Lower leg skin (tissue), 4 donors: ENCODE measurements around the gene NQO1. TPM values are rescaled to one million over a fixed set of nuclear protein-coding genes. Genes with fewer than 3 reads are reported as not detected.

Experiments used
- DNase-seq, 2 donors: peaks; one replicate each; pipeline ENCODE4 v3.0.0-alpha.2; 2019; ENCODE audit warnings: low spot score in 2 of 2
- H3K4me3 ChIP-seq: fragments of 200-600 bp; sonication (generic); 2 replicates; pipeline ENCODE4 v1.5.1; 2017; ENCODE audit warnings: mild to moderate bottlenecking, low read depth; ENCODE audit not compliant: poor library complexity, severe bottlenecking
- POLR2A ChIP-seq, 2 donors: fragments of 450-650 bp; IDR thresholded peaks; one replicate each; pipeline ENCODE4 v1.6.1; 2016 to 2017; ENCODE audit warnings: antibody characterized with exemption in 2 of 2, mild to moderate bottlenecking in 1 of 2, moderate library complexity in 1 of 2
- WGBS, 2 donors: methylation state at CpG; one replicate each; pipeline ENCODE4 v1.1.5; 2018; 5-methylcytosine and 5-hydroxymethylcytosine counted together
- intact Hi-C: fragments of 100-400 bp; cut with DNase I; formaldehyde crosslinking; loops from one replicate; pipeline ENCODE4 v1.15.0; 2023; ENCODE audit warnings: low total_unique reads
- total RNA-seq, 4 donors: library from RNA; depleted of rRNA; stranded (reverse); fragments of >200 nt; gene quantifications; one replicate each; pipeline ENCODE4 v1.1.0, GENCODE V29; 2016
- TF ChIP-seq, protein P1 (sequence below), 3 donors: fragments of 450-650 bp; IDR thresholded peaks; one replicate each; pipeline ENCODE4 v1.5.1; 2016; ENCODE audit warnings: antibody characterized with exemption in 3 of 3, mild to moderate bottlenecking in 3 of 3, moderate library complexity in 2 of 3

The NQO1 gene
- total RNA-seq, 4 donors from 2014 or later = 8.8 to 27.3 (median 14.8) TPM

GRCh38 chr16:69724414-69724873, 1.9 kb downstream of the NQO1 start:
- no peak overlapping the region for H3K4me3 ChIP-seq
- 76 to 85% methylated on average over 2 of the region's 2 CpGs for WGBS, 2 donors
- intact Hi-C loops = no loop called here

GRCh38 chr16:69721441-69721957, 4.9 kb downstream of the NQO1 start:
- TF ChIP-seq, protein P1, sequence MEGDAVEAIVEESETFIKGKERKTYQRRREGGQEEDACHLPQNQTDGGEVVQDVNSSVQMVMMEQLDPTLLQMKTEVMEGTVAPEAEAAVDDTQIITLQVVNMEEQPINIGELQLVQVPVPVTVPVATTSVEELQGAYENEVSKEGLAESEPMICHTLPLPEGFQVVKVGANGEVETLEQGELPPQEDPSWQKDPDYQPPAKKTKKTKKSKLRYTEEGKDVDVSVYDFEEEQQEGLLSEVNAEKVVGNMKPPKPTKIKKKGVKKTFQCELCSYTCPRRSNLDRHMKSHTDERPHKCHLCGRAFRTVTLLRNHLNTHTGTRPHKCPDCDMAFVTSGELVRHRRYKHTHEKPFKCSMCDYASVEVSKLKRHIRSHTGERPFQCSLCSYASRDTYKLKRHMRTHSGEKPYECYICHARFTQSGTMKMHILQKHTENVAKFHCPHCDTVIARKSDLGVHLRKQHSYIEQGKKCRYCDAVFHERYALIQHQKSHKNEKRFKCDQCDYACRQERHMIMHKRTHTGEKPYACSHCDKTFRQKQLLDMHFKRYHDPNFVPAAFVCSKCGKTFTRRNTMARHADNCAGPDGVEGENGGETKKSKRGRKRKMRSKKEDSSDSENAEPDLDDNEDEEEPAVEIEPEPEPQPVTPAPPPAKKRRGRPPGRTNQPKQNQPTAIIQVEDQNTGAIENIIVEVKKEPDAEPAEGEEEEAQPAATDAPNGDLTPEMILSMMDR (IDR thresholded peaks at IDR 0.05) = no peak
- TF ChIP-seq POLR2A (IDR thresholded peaks at IDR 0.05) = no peak
- DNase-seq = peak in 1 of 2 donors; percentile 71
- 92 to 93% methylated on average over 6 of the region's 6 CpGs for WGBS, 2 donors
- no peak overlapping the region for H3K4me3 ChIP-seq
- intact Hi-C loops = no loop called here

More at GRCh38 chr16:69724414-69724873, 1.9 kb downstream of the NQO1 start:
- no peak for TF ChIP-seq POLR2A (IDR thresholded peaks at IDR 0.05)
- TF ChIP-seq, protein P1 (IDR thresholded peaks at IDR 0.05) = no peak
- DNase-seq = peak in 1 of 2 donors; percentile 61

GRCh38 chr16:69720822-69721430, 5.4 kb downstream of the NQO1 start:
- peak in 1 of 2 donors; percentile 57 for DNase-seq
- no peak for TF ChIP-seq POLR2A (IDR thresholded peaks at IDR 0.05)
- TF ChIP-seq, protein P1 (IDR thresholded peaks at IDR 0.05) = no peak
- intact Hi-C loops = no loop called here
- 91% methylated on average over 10 of the region's 10 CpGs for WGBS, 2 donors
- H3K4me3 ChIP-seq = no peak overlapping the region

- 89% methylated on average over 10 of the region's 10 CpGs for WGBS, 2 donors
- intact Hi-C loops = no loop called here
- TF ChIP-seq, protein P1 (IDR thresholded peaks at IDR 0.05) = no peak
- no peak for TF ChIP-seq POLR2A (IDR thresholded peaks at IDR 0.05)
- H3K4me3 ChIP-seq = no peak overlapping the region
- peak in 1 of 2 donors; percentile 43 for DNase-seq
Measured at GRCh38 chr16:69718111-69718764, 8.1 kb downstream of the NQO1 start.

- WGBS, 2 donors = 80 to 83% methylated on average over 6 of the region's 6 CpGs
- intact Hi-C loops = no loop called here
Measured at GRCh38 chr16:69717066-69717465, 9.3 kb downstream of the NQO1 start.

More at GRCh38 chr16:69717066-69717465, 9.3 kb downstream of the NQO1 start:
- TF ChIP-seq POLR2A (IDR thresholded peaks at IDR 0.05) = no peak
- TF ChIP-seq, protein P1 (IDR thresholded peaks at IDR 0.05) = no peak
- H3K4me3 ChIP-seq = no peak overlapping the region
- peak in 1 of 2 donors; percentile 28 for DNase-seq
